HepG2 (cell line): ENCODE results near the gene SERPINB6. TPM values are rescaled to one million over a fixed set of nuclear protein-coding genes. Genes with fewer than 3 reads are reported as not detected.

Source experiments
- ASH2L ChIP-seq: fragments of 300-600, 200-600 bp; sonication (generic); IDR thresholded peaks from 2 replicates; pipeline ENCODE4 v1.7.0; 2017; ENCODE audit warnings: low read depth, mild to moderate bottlenecking, moderate library complexity, mixed read lengths, low read length; ENCODE audit not compliant: insufficient read length
- CBX2 ChIP-seq, 2 experiments: fragments of 200-600 bp in 1 of 2; sonication (generic); formaldehyde crosslinking in 1 of 2; IDR thresholded peaks; 2 replicates each; pipeline versions ENCODE4 v1.7.0 to v1.8.1; 2018 to 2022; ENCODE audit warnings: low read depth in 2 of 2, low read length in 1 of 2, mild to moderate bottlenecking in 1 of 2, missing genetic modification reagents in 1 of 2
- DNMT3B ChIP-seq: conservative IDR thresholded peaks from 2 replicates; pipeline ENCODE4 v1.6.1; 2016; ENCODE audit warnings: missing biosample characterization, control low read depth
- ERF ChIP-seq: IDR thresholded peaks from 2 replicates; pipeline ENCODE4 v1.6.1; 2018; ENCODE audit warnings: missing biosample characterization, missing genetic modification reagents
- FUBP1 ChIP-seq: sonication (generic); formaldehyde crosslinking; IDR thresholded peaks from 2 replicates; pipeline ENCODE4 v1.5.1; 2020; ENCODE audit warnings: missing genetic modification reagents, mild to moderate bottlenecking, borderline replicate concordance
- ISX ChIP-seq: sonication (generic); formaldehyde crosslinking; conservative IDR thresholded peaks from 2 replicates; pipeline ENCODE4 v1.5.0; 2020; ENCODE audit warnings: missing genetic modification reagents
- KDM5B ChIP-seq: sonication (generic); formaldehyde crosslinking; IDR thresholded peaks from 2 replicates; pipeline ENCODE4 v1.4.0; 2020; ENCODE audit warnings: missing genetic modification reagents, mild to moderate bottlenecking, borderline replicate concordance
- LBX2 ChIP-seq: sonication (generic); formaldehyde crosslinking; IDR thresholded peaks from 2 replicates; pipeline ENCODE4 v1.5.0; 2020; ENCODE audit warnings: missing genetic modification reagents, mild to moderate bottlenecking, borderline replicate concordance
- MAFK ChIP-seq, 2 experiments: IDR thresholded peaks in 1 of 2; conservative IDR thresholded peaks in 1 of 2; 2 replicates each; pipeline ENCODE4 v1.6.1; 2011; ENCODE audit warnings: improper control_type of control experiment in 2 of 2, low read length in 2 of 2
- MLLT10 ChIP-seq: sonication (generic); formaldehyde crosslinking; IDR thresholded peaks from 2 replicates; pipeline ENCODE4 v1.4.0; 2020; ENCODE audit warnings: missing genetic modification reagents
- PCBP1 ChIP-seq: fragments of 200-400 bp; formaldehyde crosslinking; IDR thresholded peaks from 2 replicates; pipeline ENCODE4 v1.6.1; 2017; ENCODE audit warnings: mild to moderate bottlenecking, low read depth, low read length, borderline replicate concordance
- POLR2AphosphoS5 ChIP-seq: IDR thresholded peaks from 2 replicates; pipeline ENCODE4 v1.6.1; 2012; ENCODE audit warnings: low read depth, low read length
- PREB ChIP-seq: sonication (generic); formaldehyde crosslinking; IDR thresholded peaks from 2 replicates; pipeline ENCODE4 v1.4.0; 2020; ENCODE audit warnings: missing genetic modification reagents
- RBFOX2 ChIP-seq: fragments of 200-400 bp; formaldehyde crosslinking; IDR thresholded peaks from 2 replicates; pipeline ENCODE4 v1.6.1; 2017; ENCODE audit warnings: low read depth, mild to moderate bottlenecking, low read length
- TBX2 ChIP-seq: sonication (generic); formaldehyde crosslinking; IDR thresholded peaks from 2 replicates; pipeline ENCODE4 v1.5.0; 2020; ENCODE audit warnings: missing genetic modification reagents, mild to moderate bottlenecking, borderline replicate concordance
- ZMAT3 ChIP-seq: sonication (generic); formaldehyde crosslinking; conservative IDR thresholded peaks from 2 replicates; pipeline ENCODE4 v1.7.0; 2021; ENCODE audit warnings: missing genetic modification reagents
- ZMAT5 ChIP-seq: sonication (generic); formaldehyde crosslinking; IDR thresholded peaks from 2 replicates; pipeline ENCODE4 v1.5.0; 2020; ENCODE audit warnings: mild to moderate bottlenecking, low read depth, missing genetic modification reagents, borderline replicate concordance
- ZMYM3 ChIP-seq: sonication (generic); formaldehyde crosslinking; IDR thresholded peaks from 2 replicates; pipeline ENCODE4 v1.5.1; 2020; ENCODE audit warnings: mild to moderate bottlenecking, missing genetic modification reagents
- ZNF124 ChIP-seq: sonication (generic); formaldehyde crosslinking; IDR thresholded peaks from 2 replicates; pipeline ENCODE4 v1.4.0; 2020; ENCODE audit warnings: missing genetic modification reagents
- ZNF224 ChIP-seq: sonication (generic); formaldehyde crosslinking; IDR thresholded peaks from 2 replicates; pipeline ENCODE4 v1.5.0; 2020; ENCODE audit warnings: mild to moderate bottlenecking, missing genetic modification reagents
- ZNF431 ChIP-seq: sonication (generic); formaldehyde crosslinking; IDR thresholded peaks from 2 replicates; pipeline ENCODE4 v1.9.0; 2022; ENCODE audit warnings: missing genetic modification reagents, low read depth, mild to moderate bottlenecking, borderline replicate concordance
- ZNF484 ChIP-seq: sonication (generic); formaldehyde crosslinking; IDR thresholded peaks from 2 replicates; pipeline ENCODE4 v1.5.1; 2020; ENCODE audit warnings: mild to moderate bottlenecking, low read depth, missing genetic modification reagents, borderline replicate concordance
- ZNF746 ChIP-seq: sonication (generic); formaldehyde crosslinking; IDR thresholded peaks from 2 replicates; pipeline ENCODE4 v1.8.0; 2022; ENCODE audit warnings: mild to moderate bottlenecking, missing genetic modification reagents
- ZNF773 ChIP-seq: sonication (generic); formaldehyde crosslinking; IDR thresholded peaks from 2 replicates; pipeline ENCODE4 v1.4.0; 2020; ENCODE audit warnings: missing genetic modification reagents, borderline replicate concordance
- ZSCAN20 ChIP-seq: sonication (generic); formaldehyde crosslinking; IDR thresholded peaks from 2 replicates; pipeline ENCODE4 v1.4.0; 2020; ENCODE audit warnings: missing genetic modification reagents, mild to moderate bottlenecking, borderline replicate concordance
- polyA plus RNA-seq, 8 experiments: library from polyadenylated mRNA; depleted of rRNA in 3 of 8; stranded (reverse) in 7 of 8; unstranded in 1 of 8; fragments of >200 nt; fragmentation: Illumina TruSeq in 4 of 8; extraction: Trizol in 4 of 8; gene quantifications; 2 replicates each; pipeline versions ENCODE4 v1.2.1 to v1.2.3, GENCODE V29; 2011 to 2016; ENCODE audit warnings: low read depth in 4 of 8, missing spikeins in 1 of 8, mixed read lengths in 1 of 8; ENCODE audit not compliant: insufficient read depth in 1 of 8
- total RNA-seq, 5 experiments: library from RNA; depleted of rRNA; stranded (reverse); fragments of >200 nt; fragmentation: Illumina TruSeq; extraction: Trizol; gene quantifications; 2 replicates each; pipeline ENCODE4 v1.2.3, GENCODE V29; 2016; ENCODE audit warnings: low read depth in 1 of 5

The SERPINB6 gene
- total and polyA plus RNA-seq, 2 of the 13 experiments (the other 11 are each of a cell fraction or from before 2014, with no cell fraction given), result 38.2 to 61.3 TPM

GRCh38 chr6:2999618-3000557, 28.5 kb upstream of the SERPINB6 start, which contains the start of gene NQO2 (continued):
- TF ChIP-seq RBFOX2 (peak; percentile 96), ZSCAN20 (no peak), ZNF484 (0 out of 2 replicates have a peak, but pooled peaks have one; percentile 39), PREB (CRISPR knock-in tag) (no peak), LBX2 (CRISPR knock-in tag) (peak; percentile 69; the same call in 1 of the 2 replicates), CBX2 (IDR thresholded peaks at IDR 0.05; ENCODE audit: low read depth, low read length) (no peak), CBX2 (CRISPR knock-in tag; IDR thresholded peaks at IDR 0.05; ENCODE audit: low read depth) (peak; percentile 67; the same call in 1 of the 2 replicates), KDM5B (CRISPR knock-in tag) (peak; percentile 78; the same call in 1 of the 2 replicates), ZNF124 (CRISPR knock-in tag) (no peak), DNMT3B (CRISPR knock-in tag) (0 out of 2 replicates have a peak, but pooled peaks have one; percentile 18), TBX2 (0 out of 2 replicates have a peak, but pooled peaks have one; percentile 3), PCBP1 (no peak), POLR2AphosphoS5 (peak; percentile 90), ERF (CRISPR knock-in tag) (peak; percentile 60; the same call in 1 of the 2 replicates), ZNF773 (CRISPR knock-in tag) (no peak), MAFK (conservative IDR thresholded peaks at IDR 0.05 in 1 of 2, IDR thresholded peaks at IDR 0.05 in 1 of 2; ENCODE audit: low read length in 2 of 2) (no peak), ASH2L (no peak), ZMAT3 (CRISPR knock-in tag) (peak; percentile 79; the same call in 1 of the 2 replicates), ZMYM3 (no peak), MLLT10 (CRISPR knock-in tag) (no peak), FUBP1 (CRISPR knock-in tag) (no peak), ISX (no peak), ZNF746 (CRISPR knock-in tag) (no peak; the same call in 1 of the 2 replicates), ZNF224 (CRISPR knock-in tag) (peak; percentile 76), ZMAT5 (CRISPR knock-in tag) (no peak; the same call in 1 of the 2 replicates), ZNF431 (CRISPR knock-in tag) (no peak)
